Measurements from ENCODE around the gene NEK4. TPM values are rescaled to one million over a fixed set of nuclear protein-coding genes. Genes with fewer than 3 reads are reported as not detected.
A peak's percentile ranks its signal among the peaks of the same experiment; 100 is the strongest.

The NEK4 gene
- total RNA-seq, 4 donors from 2014 or later: 16.4 to 25.6 (median 22.4) TPM

DNA sequence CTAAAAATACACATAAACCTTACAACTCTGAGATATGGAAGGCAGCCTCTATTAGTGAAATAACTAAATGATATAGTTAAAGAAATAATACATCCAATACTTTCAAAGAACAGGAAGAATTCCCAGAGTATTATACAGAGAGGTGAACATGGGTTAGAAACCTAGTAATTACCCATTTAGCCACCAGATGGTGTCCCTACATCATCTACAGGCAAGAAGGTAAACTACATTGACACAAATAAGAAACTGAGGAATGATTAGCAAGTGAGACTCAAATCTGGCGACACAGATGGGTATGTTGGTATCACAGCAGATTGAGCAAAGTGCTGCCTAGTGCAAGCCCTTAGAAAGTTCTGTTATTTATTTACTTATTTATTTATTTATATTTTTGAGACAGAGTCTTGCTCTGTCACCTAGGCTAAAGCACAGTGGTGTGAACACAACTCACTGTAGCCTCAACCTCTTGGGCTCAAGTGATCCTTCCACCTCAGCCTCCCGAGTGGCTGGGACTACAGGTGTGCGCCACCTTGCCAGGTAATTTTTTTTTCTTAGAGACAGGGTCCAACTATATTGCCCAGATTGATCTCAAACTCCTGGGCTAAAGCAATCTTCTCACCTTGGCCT is 28.2 kb downstream of the NEK4 start:
- peaks cover 0 to 91% of the 10 kb centered on the region in 2 donors for H3K36me3 ChIP-seq
- DNase-seq (no peak), ATAC-seq (peak; percentile 56)
- no peaks in the 10 kb centered on the region for H3K9me3 ChIP-seq
- intact Hi-C loops (cut with DNase I; ENCODE audit: low total_unique reads) (loop anchor here (1.0 to 2.0 kb wide), 2 partner anchors 192 to 330 kb away; no protein-coding TSS in a partner anchor), in situ Hi-C loops (cut with MboI; ENCODE audit: low sequenced_read_pairs in 4 of 4) (loop anchor here in 3 of 4 donors (10.0 to 25.0 kb wide), 4 partner anchors 192 to 345 kb away; no protein-coding TSS in a partner anchor)
- H3K27me3 ChIP-seq: no peaks in the 10 kb centered on the region
- no peak overlapping the region for H3K27ac ChIP-seq
- H3K4me3 ChIP-seq: no peak overlapping the region
- TF ChIP-seq, protein P1, sequence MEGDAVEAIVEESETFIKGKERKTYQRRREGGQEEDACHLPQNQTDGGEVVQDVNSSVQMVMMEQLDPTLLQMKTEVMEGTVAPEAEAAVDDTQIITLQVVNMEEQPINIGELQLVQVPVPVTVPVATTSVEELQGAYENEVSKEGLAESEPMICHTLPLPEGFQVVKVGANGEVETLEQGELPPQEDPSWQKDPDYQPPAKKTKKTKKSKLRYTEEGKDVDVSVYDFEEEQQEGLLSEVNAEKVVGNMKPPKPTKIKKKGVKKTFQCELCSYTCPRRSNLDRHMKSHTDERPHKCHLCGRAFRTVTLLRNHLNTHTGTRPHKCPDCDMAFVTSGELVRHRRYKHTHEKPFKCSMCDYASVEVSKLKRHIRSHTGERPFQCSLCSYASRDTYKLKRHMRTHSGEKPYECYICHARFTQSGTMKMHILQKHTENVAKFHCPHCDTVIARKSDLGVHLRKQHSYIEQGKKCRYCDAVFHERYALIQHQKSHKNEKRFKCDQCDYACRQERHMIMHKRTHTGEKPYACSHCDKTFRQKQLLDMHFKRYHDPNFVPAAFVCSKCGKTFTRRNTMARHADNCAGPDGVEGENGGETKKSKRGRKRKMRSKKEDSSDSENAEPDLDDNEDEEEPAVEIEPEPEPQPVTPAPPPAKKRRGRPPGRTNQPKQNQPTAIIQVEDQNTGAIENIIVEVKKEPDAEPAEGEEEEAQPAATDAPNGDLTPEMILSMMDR (IDR thresholded peaks at IDR 0.05 in 4 of 5, conservative IDR thresholded peaks at IDR 0.05 in 1 of 5): peak; percentile 27 to 65 (median 55)
- TF ChIP-seq POLR2A (IDR thresholded peaks at IDR 0.05): no peak
- H3K4me1 ChIP-seq: no peaks in the 10 kb centered on the region

DNA sequence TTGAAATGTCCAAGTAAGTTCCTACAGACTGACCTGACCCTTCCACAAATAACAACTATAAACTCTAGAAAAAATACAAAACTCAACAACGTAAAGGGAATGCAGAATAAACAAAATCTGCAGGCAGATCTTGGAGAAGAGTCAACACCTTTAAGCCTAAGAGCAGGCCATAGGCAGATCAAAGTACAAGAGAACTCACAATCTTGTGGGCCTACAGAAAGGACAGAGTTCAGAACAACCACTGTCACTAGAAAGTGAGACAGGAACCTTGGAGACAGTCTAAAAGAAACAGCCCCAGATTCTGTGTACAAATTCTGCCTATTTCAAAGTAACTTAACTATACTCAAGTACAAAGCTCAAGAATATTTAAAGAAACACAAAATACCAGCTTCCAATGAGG is 31.0 kb downstream of the NEK4 start:
- TF ChIP-seq, protein P1 (IDR thresholded peaks at IDR 0.05 in 4 of 5, conservative IDR thresholded peaks at IDR 0.05 in 1 of 5): no peak
- TF ChIP-seq POLR2A (IDR thresholded peaks at IDR 0.05): no peak
- DNase-seq (no peak), ATAC-seq (no peak)
- in situ Hi-C loops (cut with MboI; ENCODE audit: low sequenced_read_pairs in 4 of 4) (loop anchor here in 3 of 4 donors (10.0 to 25.0 kb wide), 4 partner anchors 195 to 348 kb away; no protein-coding TSS in a partner anchor), intact Hi-C loops (cut with DNase I; ENCODE audit: low total_unique reads) (no loop called here)
- Histone ChIP-seq H3K9me3 (no peaks in the 10 kb centered on the region), H3K27ac (no peak overlapping the region), H3K27me3 (no peaks in the 10 kb centered on the region), H3K4me1 (no peaks in the 10 kb centered on the region), H3K4me3 (no peak overlapping the region), H3K36me3 (peaks cover 2 to 84% of the 10 kb centered on the region in 2 donors)

DNA sequence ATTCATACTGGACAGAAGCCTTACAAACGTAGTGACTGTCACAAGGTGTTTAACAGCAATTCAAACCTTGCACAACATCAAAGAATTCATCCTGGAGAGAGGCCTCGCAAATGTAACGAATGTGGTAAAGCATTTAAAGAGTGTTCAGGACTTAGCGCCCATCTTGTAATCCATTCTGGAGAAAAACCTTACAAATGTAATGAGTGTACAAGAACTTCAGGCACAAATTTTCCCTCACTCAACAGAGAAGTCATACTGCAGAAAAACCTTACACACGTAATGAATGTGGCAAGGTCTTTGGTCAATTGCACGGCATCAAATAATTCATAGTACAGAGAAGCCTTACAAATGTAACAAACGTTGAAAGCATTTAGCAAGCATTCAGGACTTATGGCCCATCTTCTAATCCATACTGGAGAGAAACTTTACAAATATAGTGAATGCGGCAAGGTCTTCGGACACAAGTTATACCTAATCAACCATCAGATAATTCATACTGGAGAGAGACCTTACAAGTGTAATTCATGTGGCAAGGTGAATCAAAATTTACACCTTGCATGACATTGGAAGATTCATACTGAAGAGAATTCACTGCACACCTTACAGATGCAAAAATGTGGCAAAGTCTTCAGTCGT is 37.4 kb downstream of the NEK4 start:
- ATAC-seq (no peak), DNase-seq (no peak)
- TF ChIP-seq, protein P1 (IDR thresholded peaks at IDR 0.05 in 4 of 5, conservative IDR thresholded peaks at IDR 0.05 in 1 of 5): no peak
- no peak for TF ChIP-seq POLR2A (IDR thresholded peaks at IDR 0.05)
- intact Hi-C loops (cut with DNase I; ENCODE audit: low total_unique reads): no loop called here
- Histone ChIP-seq H3K36me3 (peaks cover 3 to 68% of the 10 kb centered on the region in 2 donors), H3K9me3 (no peaks in the 10 kb centered on the region), H3K4me3 (no peak overlapping the region), H3K4me1 (no peaks in the 10 kb centered on the region), H3K27ac (no peak overlapping the region), H3K27me3 (no peaks in the 10 kb centered on the region)
- in situ Hi-C loops (cut with MboI; ENCODE audit: low sequenced_read_pairs in 4 of 4): loop anchor here in 2 of 4 donors (25.0 kb wide), 2 partner anchors 204 to 354 kb away; no protein-coding TSS in a partner anchor

DNA sequence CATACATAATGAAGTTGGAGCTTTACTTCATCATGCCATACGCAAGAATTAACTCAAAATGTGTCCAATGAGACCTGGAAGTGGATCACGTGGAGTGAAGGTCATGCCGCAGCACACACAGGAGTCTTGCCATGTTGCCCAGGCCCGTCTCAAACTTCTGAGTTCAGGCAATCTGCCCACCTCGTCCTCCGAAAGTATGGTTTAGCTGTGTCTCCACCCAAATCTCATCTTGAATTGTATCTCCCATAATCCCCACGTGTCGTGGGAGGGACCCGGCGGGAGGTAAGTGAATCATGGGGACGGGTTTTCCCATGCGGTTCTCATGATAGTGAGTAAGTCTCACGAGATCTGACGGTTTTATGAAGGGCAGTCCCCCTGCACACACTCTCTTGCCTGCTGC is 39.1 kb downstream of the NEK4 start:
- H3K27ac ChIP-seq: no peak overlapping the region
- no peak overlapping the region for H3K4me3 ChIP-seq
- no peaks in the 10 kb centered on the region for H3K9me3 ChIP-seq
- no peaks in the 10 kb centered on the region for H3K4me1 ChIP-seq
- in situ Hi-C loops (cut with MboI; ENCODE audit: low sequenced_read_pairs in 4 of 4): loop anchor here in 2 of 4 donors (25.0 kb wide), 2 partner anchors 206 to 356 kb away; no protein-coding TSS in a partner anchor
- H3K36me3 ChIP-seq: peaks cover 3 to 62% of the 10 kb centered on the region in 2 donors
- no peaks in the 10 kb centered on the region for H3K27me3 ChIP-seq
- intact Hi-C loops (cut with DNase I; ENCODE audit: low total_unique reads): no loop called here
- TF ChIP-seq, protein P1 (IDR thresholded peaks at IDR 0.05 in 4 of 5, conservative IDR thresholded peaks at IDR 0.05 in 1 of 5): no peak
- no peak for TF ChIP-seq POLR2A (IDR thresholded peaks at IDR 0.05)
- DNase-seq (no peak), ATAC-seq (no peak)
